CD4-positive, alpha-beta memory T cell (primary cell): ENCODE data around the gene SAPCD2. TPM values are rescaled to one million over a fixed set of nuclear protein-coding genes. Genes with fewer than 3 reads are reported as not detected.

ENCODE experiments used
- CTCF ChIA-PET: fragments of 350-600 bp; sonication (Branson Sonifier 250); formaldehyde crosslinking; loops from one replicate; lab custom pipeline; 2021; ENCODE audit warnings: inconsistent platforms; ENCODE audit not compliant: partially characterized antibody; lab: Charles Lee
- POLR2A ChIA-PET: fragments of 350-600 bp; sonication (Branson Sonifier 250); formaldehyde crosslinking; loops from one replicate; lab custom pipeline; 2021; ENCODE audit not compliant: partially characterized antibody; lab: Charles Lee
- DNase-seq, 5 donors: peaks; one replicate each; pipeline versions ENCODE4 v3.0.0 to v3.0.0-alpha.2; 2020 to 2022; ENCODE audit warnings: mixed read lengths in 1 of 5
- H3K27ac ChIP-seq: one replicate; pipeline ENCODE4 v1.7.0; 2013; ENCODE audit warnings: low read depth, low read length
- H3K27me3 ChIP-seq: 2 replicates; pipeline ENCODE4 v1.7.0; 2013; ENCODE audit warnings: mild to moderate bottlenecking, low read length, moderate library complexity; ENCODE audit not compliant: insufficient read depth
- H3K36me3 ChIP-seq: 2 replicates; pipeline ENCODE4 v1.7.0; 2013; ENCODE audit warnings: mild to moderate bottlenecking, low read length, moderate library complexity; ENCODE audit not compliant: insufficient read depth
- H3K4me1 ChIP-seq: 2 replicates; pipeline ENCODE4 v1.7.0; 2013; ENCODE audit warnings: mild to moderate bottlenecking, low read length, moderate library complexity; ENCODE audit not compliant: insufficient read depth
- H3K4me3 ChIP-seq, 2 donors: one replicate each; pipeline ENCODE4 v1.7.0; 2013; ENCODE audit warnings: low read length in 2 of 2, mild to moderate bottlenecking in 1 of 2
- H3K9me3 ChIP-seq, 2 donors: one replicate each; pipeline ENCODE4 v1.7.0; 2013; ENCODE audit warnings: low read length in 2 of 2, control low read depth in 1 of 2; ENCODE audit not compliant: control insufficient read depth in 1 of 2
- H3K27ac Mint-ChIP-seq, 7 donors: one replicate each; pipeline ENCODE4 v1.8.0; 2020 to 2021; ENCODE audit warnings: mixed read lengths in 7 of 7, mild to moderate bottlenecking in 6 of 7, inconsistent platforms in 3 of 7, moderate library complexity in 3 of 7
- H3K27me3 Mint-ChIP-seq, 2 donors: one replicate each; pipeline ENCODE4 v1.8.0; 2020 to 2021; ENCODE audit warnings: mixed read lengths in 2 of 2
- H3K36me3 Mint-ChIP-seq, 2 donors: one replicate each; pipeline ENCODE4 v1.8.0; 2020 to 2021; ENCODE audit warnings: mixed read lengths in 2 of 2, inconsistent platforms in 1 of 2, mild to moderate bottlenecking in 1 of 2
- H3K4me1 Mint-ChIP-seq, 4 donors: one replicate each; pipeline ENCODE4 v1.8.0; 2020 to 2021; ENCODE audit warnings: mixed read lengths in 4 of 4, mild to moderate bottlenecking in 1 of 4
- H3K4me3 Mint-ChIP-seq, 8 donors: one replicate each; pipeline ENCODE4 v1.8.0; 2020 to 2021; ENCODE audit warnings: mixed read lengths in 8 of 8, mild to moderate bottlenecking in 7 of 8, moderate library complexity in 6 of 8, inconsistent platforms in 3 of 8
- H3K9me3 Mint-ChIP-seq, 8 donors: one replicate each; pipeline ENCODE4 v1.8.0; 2020 to 2021; ENCODE audit warnings: mixed read lengths in 8 of 8, mild to moderate bottlenecking in 5 of 8, inconsistent platforms in 3 of 8, moderate library complexity in 1 of 8
- intact Hi-C: fragments of 100-400 bp; cut with micrococcal nuclease; formaldehyde crosslinking; loops from one replicate; pipeline ENCODE4 v1.15.1; 2023
- polyA plus RNA-seq, 2 donors: library from polyadenylated mRNA; unstranded; fragments of 300-500 nt; fragmentation: Illumina TruSeq; gene quantifications; one replicate each; pipeline ENCODE4 v1.2.3, GENCODE V29; 2021
- total RNA-seq, 2 experiments: library from RNA; stranded (reverse); gene quantifications; one replicate each; pipeline ENCODE4 v1.2.3, GENCODE V29; 2021

Gene SAPCD2
- total and polyA plus RNA-seq, 4 experiments from 2014 or later = 0.09 to 0.15 (median 0.11) TPM

GRCh38 chr9:137032858-137033257 is 37.5 kb downstream of the SAPCD2 start:
- peak overlapping the region; percentile 53 for H3K27ac ChIP-seq
- no peaks in the 10 kb centered on the region for H3K27me3 Mint-ChIP-seq
- ChIA-PET CTCF (interaction anchor here (0.9 to 4.4 kb wide), 4 partner anchors 14 to 263 kb away, joined by 3 to 51 read pairs (median 18); partner anchors contain the start of gene NPDC1), POLR2A (interaction anchor here (1.0 to 1.4 kb wide), 3 partner anchors 32 to 225 kb away, joined by 3 to 6 read pairs (median 3); partner anchors contain the start of genes MAN1B1 and RABL6)
- intact Hi-C loops = no loop called here
- peaks cover 67% of the 10 kb centered on the region for H3K4me1 ChIP-seq
- no peak overlapping the region for H3K4me3 ChIP-seq
- no peaks in the 10 kb centered on the region for H3K27me3 ChIP-seq
- no peaks in the 10 kb centered on the region for H3K9me3 ChIP-seq
- H3K9me3 Mint-ChIP-seq = no peaks in the 10 kb centered on the region
- no peaks in the 10 kb centered on the region for H3K36me3 ChIP-seq
- H3K27ac Mint-ChIP-seq = peak overlapping the region; percentile 23 to 93 (median 73)
- no peak for DNase-seq
- peaks cover 0 to 6% of the 10 kb centered on the region in 2 donors for H3K36me3 Mint-ChIP-seq
- peaks cover 25 to 58% (median 42%) of the 10 kb centered on the region in 4 donors for H3K4me1 Mint-ChIP-seq
- peak overlapping the region in 7 of 8 donors; percentile 42 to 96 (median 79) for H3K4me3 Mint-ChIP-seq

GRCh38 chr9:137031904-137032640 is 38.3 kb downstream of the SAPCD2 start, which contains the start of gene FUT7:
Gene FUT7 (minus strand): TSS chr9:137032088. CDS start chr9:137031991, 97 bp downstream.
- Histone ChIP-seq H3K27me3 (no peaks in the 10 kb centered on the region), H3K9me3 (no peaks in the 10 kb centered on the region), H3K36me3 (no peaks in the 10 kb centered on the region), H3K4me1 (peaks cover 73% of the 10 kb centered on the region), H3K4me3 (peak within 1 kb of the TSS in 1 of 2 donors; percentile 75), H3K27ac (peak within 1 kb of the TSS; percentile 53)
- ChIA-PET CTCF (interaction anchor here (0.7 to 4.4 kb wide), 9 partner anchors 15 to 244 kb away, joined by 3 to 51 read pairs (median 4); partner anchors contain the start of gene NPDC1), POLR2A (interaction anchor here (0.6 to 8.2 kb wide), 10 partner anchors 10 to 224 kb away, joined by 3 to 52 read pairs (median 3); partner anchors contain the start of genes CLIC3, EDF1, MAN1B1 and PAXX)
- Mint-ChIP-seq H3K36me3 (peaks cover 0 to 6% of the 10 kb centered on the region in 2 donors), H3K4me3 (peak within 1 kb of the TSS; percentile 87 to 96 (median 92)), H3K4me1 (peaks cover 27 to 62% (median 44%) of the 10 kb centered on the region in 4 donors), H3K27me3 (no peaks in the 10 kb centered on the region), H3K27ac (peak within 1 kb of the TSS; percentile 88 to 94 (median 92)), H3K9me3 (no peaks in the 10 kb centered on the region)
- DNase-seq = peak in 4 of 5 donors; percentile 31 to 71 (median 40)
- intact Hi-C loops = no loop called here

- Histone ChIP-seq H3K4me3 (peak overlapping the region; percentile 65 to 75), H3K27ac (peak overlapping the region; percentile 53), H3K4me1 (peaks cover 85% of the 10 kb centered on the region), H3K36me3 (no peaks in the 10 kb centered on the region), H3K9me3 (no peaks in the 10 kb centered on the region), H3K27me3 (no peaks in the 10 kb centered on the region)
- Mint-ChIP-seq H3K27me3 (no peaks in the 10 kb centered on the region), H3K4me3 (peak overlapping the region; percentile 87 to 96 (median 91)), H3K4me1 (peaks cover 27 to 70% (median 47%) of the 10 kb centered on the region in 4 donors), H3K27ac (peak overlapping the region; percentile 74 to 92 (median 91)), H3K9me3 (no peaks in the 10 kb centered on the region), H3K36me3 (peaks cover 0 to 6% of the 10 kb centered on the region in 2 donors)
- CTCF ChIA-PET = interaction anchor here (0.5 to 4.4 kb wide), 23 partner anchors 9 to 253 kb away, joined by 3 to 51 read pairs (median 6); partner anchors contain the start of genes AJM1, MAN1B1, NPDC1 and PAXX
- peak in 3 of 5 donors; percentile 32 to 45 (median 38) for DNase-seq
- intact Hi-C loops = no loop called here
- POLR2A ChIA-PET = interaction anchor here (1.1 to 8.2 kb wide), 11 partner anchors 30 to 240 kb away, joined by 3 to 52 read pairs (median 4); partner anchors contain the start of genes CLIC3, EDF1, MAN1B1 and PAXX
These were observed 39.5 kb downstream of the SAPCD2 start for GRCh38 chr9:137030538-137031527.

- peaks cover 25 to 65% (median 43%) of the 10 kb centered on the region in 4 donors for H3K4me1 Mint-ChIP-seq
These were observed 40.4 kb downstream of the SAPCD2 start for GRCh38 chr9:137030006-137030405.

GRCh38 chr9:137029058-137029936 is 41.1 kb downstream of the SAPCD2 start:
- Histone ChIP-seq H3K4me3 (peak overlapping the region; percentile 65 to 75), H3K9me3 (no peaks in the 10 kb centered on the region), H3K27me3 (no peaks in the 10 kb centered on the region), H3K4me1 (peaks cover 80% of the 10 kb centered on the region), H3K36me3 (no peaks in the 10 kb centered on the region), H3K27ac (peak overlapping the region; percentile 68)
- Mint-ChIP-seq H3K36me3 (peaks cover 0 to 6% of the 10 kb centered on the region in 2 donors), H3K27ac (peak overlapping the region; percentile 70 to 92 (median 85)), H3K4me3 (peak overlapping the region; percentile 87 to 96 (median 90)), H3K9me3 (no peaks in the 10 kb centered on the region), H3K27me3 (no peaks in the 10 kb centered on the region), H3K4me1 (peaks cover 20 to 58% (median 39%) of the 10 kb centered on the region in 4 donors)
- DNase-seq = peak; percentile 58 to 74 (median 64)
- CTCF ChIA-PET = interaction anchor here (0.6 to 4.4 kb wide), 49 partner anchors 9 to 263 kb away, joined by 3 to 51 read pairs (median 5); partner anchors contain the start of genes AJM1, C8G, CLIC3 and LCNL1
- intact Hi-C loops = loop anchor here (1.0 to 10.0 kb wide), 3 partner anchors 36 to 85 kb away; partner anchors contain the start of genes FBXW5, PAXX and PTGDS
- POLR2A ChIA-PET = interaction anchor here (0.6 to 8.2 kb wide), 21 partner anchors 16 to 302 kb away, joined by 3 to 52 read pairs (median 5); partner anchors contain the start of genes AJM1, C8G, CLIC3 and FBXW5

More at GRCh38 chr9:137030006-137030405, 40.4 kb downstream of the SAPCD2 start:
- H3K27ac ChIP-seq = peak overlapping the region; percentile 68
- H3K4me3 Mint-ChIP-seq = peak overlapping the region; percentile 87 to 96 (median 91)
- no peaks in the 10 kb centered on the region for H3K27me3 ChIP-seq
- no peaks in the 10 kb centered on the region for H3K27me3 Mint-ChIP-seq
- intact Hi-C loops = no loop called here
- peak overlapping the region in 6 of 7 donors; percentile 76 to 92 (median 90) for H3K27ac Mint-ChIP-seq
- H3K36me3 Mint-ChIP-seq = peaks cover 0 to 6% of the 10 kb centered on the region in 2 donors
- H3K9me3 Mint-ChIP-seq = no peaks in the 10 kb centered on the region
- CTCF ChIA-PET = interaction anchor here (0.6 to 4.4 kb wide), 45 partner anchors 8 to 252 kb away, joined by 3 to 51 read pairs (median 6); partner anchors contain the start of genes AJM1, C8G, CLIC3 and MAN1B1
- no peaks in the 10 kb centered on the region for H3K9me3 ChIP-seq
- peaks cover 86% of the 10 kb centered on the region for H3K4me1 ChIP-seq
- no peaks in the 10 kb centered on the region for H3K36me3 ChIP-seq
- peak overlapping the region; percentile 65 to 75 for H3K4me3 ChIP-seq
- no peak for DNase-seq
- POLR2A ChIA-PET = interaction anchor here (0.6 to 8.2 kb wide), 19 partner anchors 24 to 303 kb away, joined by 3 to 52 read pairs (median 5); partner anchors contain the start of genes C8G, CLIC3, FBXW5 and MAN1B1
